ENCODE data around the gene GNG2.

Gene GNG2

DNA sequence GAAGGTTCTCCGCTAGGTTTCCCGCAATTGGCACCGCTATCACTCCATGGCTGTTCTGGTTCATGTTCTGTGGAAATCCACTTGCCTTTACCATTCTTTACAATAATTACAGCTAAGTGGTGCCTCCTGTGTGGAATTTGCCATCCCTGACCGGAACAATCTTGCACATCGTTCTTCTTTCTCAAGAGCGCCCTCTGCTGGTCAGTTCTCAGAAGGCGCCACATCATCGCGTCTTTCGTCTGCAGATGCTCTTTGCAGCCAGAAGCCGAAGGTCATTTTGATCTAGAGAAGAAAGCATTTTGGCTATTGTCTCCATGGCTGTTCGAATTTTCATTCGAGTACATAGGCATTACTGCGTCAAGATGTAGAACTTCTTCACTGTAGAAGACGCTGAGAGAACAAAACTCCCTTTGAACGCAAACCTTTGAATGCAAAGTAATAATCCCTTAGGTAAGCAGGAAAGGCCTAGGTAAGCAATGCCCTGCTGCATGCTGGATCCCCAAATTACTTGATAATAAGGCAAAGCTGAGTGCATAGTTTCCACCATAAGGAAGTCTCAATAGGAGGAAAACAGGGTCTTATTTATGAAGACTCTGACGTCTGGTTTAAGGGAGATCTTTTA is 118.8 kb downstream of the GNG2 start:
- TF ChIP-seq, protein P1, sequence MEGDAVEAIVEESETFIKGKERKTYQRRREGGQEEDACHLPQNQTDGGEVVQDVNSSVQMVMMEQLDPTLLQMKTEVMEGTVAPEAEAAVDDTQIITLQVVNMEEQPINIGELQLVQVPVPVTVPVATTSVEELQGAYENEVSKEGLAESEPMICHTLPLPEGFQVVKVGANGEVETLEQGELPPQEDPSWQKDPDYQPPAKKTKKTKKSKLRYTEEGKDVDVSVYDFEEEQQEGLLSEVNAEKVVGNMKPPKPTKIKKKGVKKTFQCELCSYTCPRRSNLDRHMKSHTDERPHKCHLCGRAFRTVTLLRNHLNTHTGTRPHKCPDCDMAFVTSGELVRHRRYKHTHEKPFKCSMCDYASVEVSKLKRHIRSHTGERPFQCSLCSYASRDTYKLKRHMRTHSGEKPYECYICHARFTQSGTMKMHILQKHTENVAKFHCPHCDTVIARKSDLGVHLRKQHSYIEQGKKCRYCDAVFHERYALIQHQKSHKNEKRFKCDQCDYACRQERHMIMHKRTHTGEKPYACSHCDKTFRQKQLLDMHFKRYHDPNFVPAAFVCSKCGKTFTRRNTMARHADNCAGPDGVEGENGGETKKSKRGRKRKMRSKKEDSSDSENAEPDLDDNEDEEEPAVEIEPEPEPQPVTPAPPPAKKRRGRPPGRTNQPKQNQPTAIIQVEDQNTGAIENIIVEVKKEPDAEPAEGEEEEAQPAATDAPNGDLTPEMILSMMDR (IDR thresholded peaks at IDR 0.05; ENCODE audit: control insufficient read depth, insufficient read depth, low read depth, low read length, missing control alignments), result peak; percentile 86
- no peak for DNase-seq (ENCODE audit: low read depth)
- H3K4me3 ChIP-seq (ENCODE audit: control insufficient read depth, low read depth, low read length), result no peak overlapping the region

DNA sequence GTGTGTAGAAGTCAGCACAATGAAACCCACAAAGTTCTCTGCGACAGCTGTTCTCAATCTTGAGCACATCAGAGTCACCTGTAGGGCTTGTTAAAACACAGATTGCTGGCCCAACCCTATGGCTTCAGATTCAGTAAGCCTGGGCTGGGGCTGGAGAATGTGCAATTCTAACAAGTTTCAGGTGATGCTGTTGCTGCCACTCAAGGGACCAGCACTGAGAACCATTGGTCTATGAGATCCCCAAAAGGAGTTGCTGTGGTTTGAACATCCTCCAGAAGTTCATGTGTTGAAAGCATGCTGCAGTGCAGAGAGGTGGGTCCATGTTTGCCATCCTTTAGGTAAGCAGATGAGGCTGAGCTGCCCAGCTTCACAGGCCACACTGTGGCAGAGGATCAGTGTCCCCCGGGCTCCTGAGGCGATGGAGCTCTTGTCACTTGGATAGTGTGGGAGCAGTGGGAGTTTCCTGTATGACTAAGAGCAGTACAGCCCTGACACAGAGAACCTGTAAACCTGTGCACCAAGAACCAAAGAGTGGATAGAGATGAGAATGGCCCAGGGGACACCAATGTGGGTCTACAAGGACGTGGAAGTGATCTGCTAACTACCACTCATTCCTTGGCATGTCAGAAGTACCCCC is 120.9 kb downstream of the GNG2 start:
- no peak overlapping the region for H3K4me3 ChIP-seq (ENCODE audit: control insufficient read depth, low read depth, low read length)
- TF ChIP-seq, protein P1 (IDR thresholded peaks at IDR 0.05; ENCODE audit: control insufficient read depth, insufficient read depth, low read depth, low read length, missing control alignments), result no peak
- no peak for DNase-seq (ENCODE audit: low read depth)

DNA sequence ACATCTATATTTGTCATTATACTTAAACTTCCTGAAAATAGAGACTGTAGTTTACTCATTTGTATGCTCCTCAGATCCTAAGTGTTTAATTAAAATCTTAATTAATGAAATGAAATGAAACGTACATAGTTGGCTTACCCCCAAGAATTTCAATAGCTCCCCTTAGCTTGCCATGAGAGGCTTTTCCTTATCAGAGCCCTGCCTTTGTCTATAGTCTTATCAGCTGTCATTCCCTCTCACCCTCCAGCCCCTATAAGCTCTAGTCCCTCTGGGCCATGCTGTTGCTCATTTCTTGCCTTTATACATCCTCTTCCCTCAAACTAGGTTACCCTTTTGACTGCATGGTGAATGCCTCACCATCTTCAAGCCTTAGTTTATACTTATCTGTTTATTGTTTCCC is 127.8 kb downstream of the GNG2 start:
- no peak overlapping the region for H3K4me3 ChIP-seq (ENCODE audit: control insufficient read depth, low read depth, low read length)
- TF ChIP-seq, protein P1 (IDR thresholded peaks at IDR 0.05; ENCODE audit: control insufficient read depth, insufficient read depth, low read depth, low read length, missing control alignments), result no peak
- DNase-seq (ENCODE audit: low read depth), result no peak

DNA sequence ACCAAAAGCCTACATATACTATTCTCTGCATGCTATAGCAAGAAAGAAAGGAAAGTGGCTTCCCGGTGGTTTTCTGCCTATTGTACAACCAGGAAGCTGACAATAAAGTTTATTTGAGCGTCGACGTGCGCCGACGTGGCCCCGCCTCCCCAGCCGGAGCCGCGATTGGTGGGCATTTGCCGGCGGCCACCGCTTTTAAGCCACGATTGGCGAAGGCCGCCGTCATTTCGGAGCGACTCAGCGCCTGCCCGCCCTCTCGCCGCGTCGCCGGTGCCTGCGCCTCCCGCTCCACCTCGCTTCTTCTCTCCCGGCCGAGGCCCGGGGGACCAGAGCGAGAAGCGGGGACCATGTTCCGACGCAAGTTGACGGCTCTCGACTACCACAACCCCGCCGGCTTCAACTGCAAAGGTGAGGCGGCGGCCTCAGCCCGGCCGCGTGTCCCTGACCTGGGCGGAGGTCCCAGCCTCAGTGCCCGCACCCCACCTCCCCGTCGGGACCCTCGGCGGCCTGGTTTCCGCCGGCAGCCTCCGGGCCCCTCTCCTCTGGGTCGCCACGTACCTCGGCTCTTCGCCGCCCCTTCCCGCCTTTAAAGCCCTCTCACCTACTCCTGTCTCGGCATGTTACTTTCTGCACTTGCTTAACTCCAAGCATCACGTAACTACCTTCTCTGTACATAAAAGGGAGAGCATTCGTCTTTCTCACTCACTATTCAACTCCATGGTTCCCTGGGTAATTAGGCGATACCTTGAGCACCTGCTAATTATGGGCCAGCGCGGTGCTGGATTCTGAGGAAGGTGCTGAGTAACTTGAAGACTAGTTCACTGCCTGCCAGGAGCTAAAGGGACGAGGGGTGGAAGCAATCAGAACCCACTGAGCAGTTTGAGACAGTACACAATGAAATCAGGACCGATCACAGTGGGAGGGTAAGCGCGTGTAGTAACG is 129.2 kb downstream of the GNG2 start, which contains the start of gene RTRAF:
Gene RTRAF, plus strand, starts transcription at position 254 of the 942 bp plus-strand sequence. Its CDS starts 94 bp downstream, at position 348.
- peak within 1 kb of the TSS; percentile 93 for H3K4me3 ChIP-seq (ENCODE audit: control insufficient read depth, low read depth, low read length)
- TF ChIP-seq, protein P1 (IDR thresholded peaks at IDR 0.05; ENCODE audit: control insufficient read depth, insufficient read depth, low read depth, low read length, missing control alignments), result no peak
- DNase-seq (ENCODE audit: low read depth), result peak; percentile 74

DNA sequence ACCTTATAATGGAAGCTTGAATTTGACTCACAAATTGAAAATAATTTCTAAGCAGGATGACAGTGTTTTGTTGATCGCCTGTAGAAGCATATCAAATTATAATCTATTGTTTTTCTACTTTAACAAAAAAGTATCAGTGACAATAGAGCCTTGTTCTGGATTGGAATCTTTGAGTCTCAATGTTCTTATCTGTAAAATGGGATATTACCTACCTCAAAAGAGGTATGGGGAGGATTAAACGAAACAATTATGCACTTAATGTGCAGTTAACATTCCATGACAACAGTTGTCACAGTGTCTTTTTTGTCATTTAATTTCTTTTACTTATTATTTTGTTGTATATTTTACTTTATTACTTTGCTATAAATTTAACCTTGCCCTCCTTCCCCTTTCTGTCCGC is 130.1 kb downstream of the GNG2 start:
- DNase-seq (ENCODE audit: low read depth), result no peak
- TF ChIP-seq, protein P1 (IDR thresholded peaks at IDR 0.05; ENCODE audit: control insufficient read depth, insufficient read depth, low read depth, low read length, missing control alignments), result no peak
- peak overlapping the region; percentile 93 for H3K4me3 ChIP-seq (ENCODE audit: control insufficient read depth, low read depth, low read length)

DNA sequence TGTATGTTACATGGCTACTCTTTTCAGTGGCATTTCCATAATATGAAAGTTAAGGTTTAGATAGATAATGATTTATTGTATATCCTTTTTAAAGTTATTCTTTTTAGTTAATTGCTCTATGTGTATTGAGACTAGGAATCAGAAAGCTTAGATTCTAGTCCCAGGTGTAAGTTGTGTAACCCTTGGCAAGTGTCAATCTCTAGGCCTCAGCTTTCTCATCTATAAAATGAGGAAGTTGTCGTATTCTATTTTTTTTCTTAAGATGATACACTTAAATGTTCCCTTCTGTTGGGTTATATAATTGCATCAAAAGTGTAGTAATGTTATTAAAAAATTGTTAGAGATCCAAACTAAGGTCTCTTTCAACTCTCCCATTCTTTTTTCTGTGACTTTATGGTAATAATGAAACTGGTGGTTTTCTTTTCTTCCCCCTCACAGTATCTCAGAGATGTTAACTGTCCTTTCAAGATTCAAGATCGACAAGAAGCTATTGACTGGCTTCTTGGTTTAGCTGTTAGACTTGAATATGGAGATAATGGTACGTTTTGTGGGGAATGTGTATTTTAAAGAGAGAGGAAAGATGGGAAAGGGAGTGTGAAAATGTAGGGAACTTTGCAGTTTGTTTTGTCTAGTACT is 133.0 kb downstream of the GNG2 start:
- TF ChIP-seq, protein P1 (IDR thresholded peaks at IDR 0.05; ENCODE audit: control insufficient read depth, insufficient read depth, low read depth, low read length, missing control alignments), result no peak

More for the DNA sequence above, 133.0 kb downstream of the GNG2 start:
- DNase-seq (ENCODE audit: low read depth), result no peak
- no peak overlapping the region for H3K4me3 ChIP-seq (ENCODE audit: control insufficient read depth, low read depth, low read length)

All from AG09309 (cell line).